Psoas muscle (tissue), 8 donors: Measurements from ENCODE around the gene PDILT. TPM values are rescaled to one million over a fixed set of nuclear protein-coding genes. Genes with fewer than 3 reads are reported as not detected.
"Not testable (repeated sequence)": the region's sequence is repeated elsewhere in the genome, so short reads cannot be mapped to it uniquely, and the experiment has no call there.

Experiments
- ATAC-seq, 4 donors: fragments of 200-7000 bp; cut with Tn5 transposase; one replicate each; pipeline ENCODE4 v1.9.1; 2020; ENCODE audit warnings: moderate library complexity in 3 of 4, mild to moderate bottlenecking in 2 of 4
- DNase-seq, 2 donors: peaks; one replicate each; pipeline ENCODE4 v3.0.0-alpha.2; 2020
- H3K27ac ChIP-seq: fragments of 200-600 bp; one replicate; pipeline ENCODE4 v1.8.0; 2022
- H3K27me3 ChIP-seq, 3 donors: fragments of 200-600 bp in 1 of 3; one replicate each; pipeline versions ENCODE4 v1.6.1 to v1.8.0; 2013 to 2022; ENCODE audit warnings: low read length in 2 of 3, mild to moderate bottlenecking in 2 of 3, moderate library complexity in 1 of 3; ENCODE audit not compliant: insufficient read depth in 3 of 3
- H3K36me3 ChIP-seq, 2 donors: fragments of 200-600 bp in 1 of 2; one replicate each; pipeline versions ENCODE4 v1.6.1 to v1.8.0; 2013 to 2022; ENCODE audit warnings: low read depth in 1 of 2, mild to moderate bottlenecking in 1 of 2, moderate library complexity in 1 of 2; ENCODE audit not compliant: insufficient read depth in 1 of 2
- H3K4me1 ChIP-seq: fragments of 200-600 bp; one replicate; pipeline ENCODE4 v1.8.0; 2022
- H3K4me3 ChIP-seq: fragments of 200-600 bp; one replicate; pipeline ENCODE4 v1.8.0; 2022; ENCODE audit warnings: mild to moderate bottlenecking
- H3K9me3 ChIP-seq: fragments of 200-600 bp; one replicate; pipeline ENCODE4 v1.8.0; 2022
- CTCF ChIP-seq: fragments of 200-600 bp; IDR thresholded peaks from one replicate; pipeline ENCODE4 v1.8.0; 2022; ENCODE audit warnings: antibody characterized with exemption
- WGBS, 3 donors: extraction: QIAGEN DNeasy Blood & Tissue Kit; methylation state at CpG; one replicate each; pipeline versions ENCODE4 v1.1.6 to v1.1.7; 2013; 5-methylcytosine and 5-hydroxymethylcytosine counted together
- intact Hi-C, 2 donors: fragments of 100-400 bp; cut with DNase I; formaldehyde crosslinking; loops; one replicate each; pipeline versions ENCODE4 v1.11.0 to v1.14.2; 2022
- polyA plus RNA-seq, 3 donors: library from polyadenylated mRNA; stranded (reverse); fragments of 200-250 nt; gene quantifications; one replicate each; pipeline ENCODE4 v1.2.3, GENCODE V29; 2013
- total RNA-seq, 4 donors: library from RNA; stranded (reverse); fragmentation: NEBNext Ultra II Directional in 2 of 4; extraction: Animal tissue kit (Norgen Biotek cat#: 25700) in 2 of 4; gene quantifications; one replicate each; pipeline versions ENCODE4 v1.2.1 to v1.2.4, GENCODE V29; 2021 to 2023
- donor health status: healthy with polysubstance abuse.
- donor health status: DM: no; HTN: no; CAD: no; lungs with moderate emphysema.
- donor health status: Bipolar disorder and iron deficiency.
- donor health status: healthy.
- donor health status: DM: yes; HTN: yes; CAD: no.
- donor health status: DM: no; HTN: no; CAD: no.
- donor health status: DM: no; HTN: no; CAD: no.
- donor health status: DM: yes; HTN: yes; CAD: no.

The PDILT gene
- total and polyA plus RNA-seq, 7 donors, result not detected

DNA sequence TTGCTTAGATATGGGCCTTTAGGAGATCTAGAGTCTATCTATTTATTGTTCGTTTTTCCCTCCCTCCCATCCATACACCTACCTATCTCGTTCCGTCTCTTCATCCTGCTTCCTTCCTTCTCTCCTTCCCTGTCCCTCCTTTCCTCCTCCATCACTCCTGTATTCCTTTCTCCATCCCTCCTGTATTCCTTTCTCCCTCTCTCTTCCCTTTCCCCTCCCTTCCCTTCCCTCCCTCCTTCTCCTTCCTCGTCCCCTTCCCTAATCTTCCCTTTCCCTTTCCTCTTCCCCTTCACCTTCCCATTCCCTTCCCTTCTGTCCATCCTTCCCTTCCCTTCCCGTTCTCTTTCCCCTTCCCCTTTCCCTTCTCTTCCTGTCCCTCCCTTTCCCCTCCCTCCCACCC lies 87.8 kb downstream of the PDILT start:
- TF ChIP-seq CTCF, result no peak
- Histone ChIP-seq H3K27ac (no peak overlapping the region), H3K36me3 (no peaks in the 10 kb centered on the region), H3K4me1 (no peaks in the 10 kb centered on the region), H3K9me3 (no peaks in the 10 kb centered on the region), H3K27me3 (no peaks in the 10 kb centered on the region), H3K4me3 (no peak overlapping the region)
- WGBS, 3 donors, result 57 to 64% (median 57%) methylated on average over 5 of the region's 5 CpGs
- intact Hi-C loops, result no loop called here
- no peak for DNase-seq
- ATAC-seq, result no peak

GRCh38 chr16:20315764-20316163 lies 88.8 kb downstream of the PDILT start:
- DNase-seq, result no peak
- H3K36me3 ChIP-seq, result no peaks in the 10 kb centered on the region
- no peaks in the 10 kb centered on the region for H3K4me1 ChIP-seq
- no peak for TF ChIP-seq CTCF
- intact Hi-C loops, result no loop called here
- no peaks in the 10 kb centered on the region for H3K9me3 ChIP-seq
- H3K4me3 ChIP-seq, result no peak overlapping the region
- no peaks in the 10 kb centered on the region for H3K27me3 ChIP-seq
- no peak overlapping the region for H3K27ac ChIP-seq
- WGBS, 3 donors, result 90 to 92% (median 90%) methylated on average over 6 of the region's 6 CpGs
- ATAC-seq, result no peak

- no peaks in the 10 kb centered on the region for H3K27me3 ChIP-seq
- no peaks in the 10 kb centered on the region for H3K9me3 ChIP-seq
- H3K4me1 ChIP-seq, result no peaks in the 10 kb centered on the region
- no peak for ATAC-seq
- no peak for TF ChIP-seq CTCF
- no peak overlapping the region for H3K27ac ChIP-seq
- WGBS, 3 donors, result 81 to 91% (median 91%) methylated on average over 3 of the region's 3 CpGs
- intact Hi-C loops, result no loop called here
- no peaks in the 10 kb centered on the region for H3K36me3 ChIP-seq
- no peak for DNase-seq
- H3K4me3 ChIP-seq, result no peak overlapping the region
Measured at GRCh38 chr16:20314575-20314974, 90.0 kb downstream of the PDILT start.

DNA sequence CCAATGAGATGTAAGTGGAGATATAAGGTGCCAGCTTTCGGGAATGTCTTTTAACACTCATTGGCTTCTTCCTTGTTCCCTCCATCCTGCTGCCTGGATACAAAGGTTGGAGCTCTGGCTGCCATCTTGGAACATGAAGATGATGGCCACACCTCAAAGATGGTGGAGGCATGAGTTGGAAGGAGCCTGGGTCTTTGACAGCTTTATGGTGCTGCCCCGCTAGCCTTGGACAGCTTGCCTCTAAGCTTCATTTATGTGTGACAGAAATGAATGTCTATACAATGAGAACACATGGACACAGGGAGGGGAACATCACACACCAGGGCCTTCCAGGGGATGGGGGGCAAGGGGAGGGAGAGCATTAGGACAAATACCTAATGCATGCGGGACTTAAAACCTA lies 90.8 kb downstream of the PDILT start:
- no peak overlapping the region for H3K27ac ChIP-seq
- no peak overlapping the region for H3K4me3 ChIP-seq
- intact Hi-C loops, result no loop called here
- DNase-seq (no peak), ATAC-seq (no peak)
- WGBS, 3 donors, result 84 to 96% (median 92%) methylated on average over 3 of the region's 3 CpGs
- no peak for TF ChIP-seq CTCF
- H3K4me1 ChIP-seq, result no peaks in the 10 kb centered on the region
- H3K9me3 ChIP-seq, result no peaks in the 10 kb centered on the region
- H3K36me3 ChIP-seq, result no peaks in the 10 kb centered on the region
- no peaks in the 10 kb centered on the region for H3K27me3 ChIP-seq

GRCh38 chr16:20312536-20313095 lies 91.9 kb downstream of the PDILT start:
- intact Hi-C loops, H3K4me3 ChIP-seq, H3K9me3 ChIP-seq, ATAC-seq, H3K27me3 ChIP-seq, DNase-seq, H3K27ac ChIP-seq, H3K36me3 ChIP-seq, H3K4me1 ChIP-seq: not testable (repeated sequence)
- WGBS, 3 donors, result 84 to 86% (median 84%) methylated on average over 7 of the region's 7 CpGs
